Embryonic facial prominence (tissue), 1 donor: Measurements from ENCODE around the gene PNPLA2.

Experiments used
- DNase-seq: peaks from one replicate; pipeline ENCODE4 v3.0.0-alpha.2; 2016; ENCODE audit errors: extremely low spot score

PNPLA2 gene

DNA sequence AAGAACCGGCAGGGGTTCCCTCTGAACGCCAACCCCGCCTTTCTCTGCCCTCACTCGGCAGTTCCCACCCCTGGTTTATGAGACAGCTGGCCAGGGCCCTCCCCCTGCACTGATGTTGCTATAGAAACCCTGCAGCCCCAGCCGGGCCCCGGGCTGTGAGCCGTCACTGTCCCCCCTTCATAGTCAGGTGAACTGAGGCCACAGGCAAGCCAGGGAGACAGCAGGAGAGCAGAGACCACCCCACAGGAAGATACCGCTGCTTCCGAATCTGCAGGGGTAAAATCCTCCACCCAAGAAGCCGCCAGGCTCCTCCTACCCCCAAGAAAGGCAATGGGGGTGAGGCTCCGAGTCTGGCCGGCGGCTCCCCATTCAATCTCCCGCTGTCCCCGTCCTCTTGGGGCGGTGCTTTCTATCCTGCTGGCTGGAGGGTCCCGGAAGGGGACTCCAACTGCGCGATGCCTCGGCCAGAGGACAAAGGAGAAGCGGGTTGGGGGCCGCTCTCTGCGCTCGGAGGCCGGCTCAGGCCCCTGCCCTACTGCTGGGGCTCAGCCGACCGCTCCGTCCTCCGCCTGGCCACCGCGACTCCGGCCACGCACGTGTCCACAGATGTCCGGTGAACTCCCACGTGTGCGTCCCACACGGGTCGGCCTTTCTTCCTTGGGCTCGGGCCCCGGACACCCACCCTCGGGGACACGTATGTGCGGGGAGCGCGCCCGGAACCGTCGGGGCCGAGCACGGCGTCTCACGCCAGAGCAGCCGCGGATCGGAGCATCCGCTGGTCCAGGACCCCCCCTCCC is 21.2 kb upstream of the PNPLA2 start:
- peak; percentile 80 for DNase-seq

DNA sequence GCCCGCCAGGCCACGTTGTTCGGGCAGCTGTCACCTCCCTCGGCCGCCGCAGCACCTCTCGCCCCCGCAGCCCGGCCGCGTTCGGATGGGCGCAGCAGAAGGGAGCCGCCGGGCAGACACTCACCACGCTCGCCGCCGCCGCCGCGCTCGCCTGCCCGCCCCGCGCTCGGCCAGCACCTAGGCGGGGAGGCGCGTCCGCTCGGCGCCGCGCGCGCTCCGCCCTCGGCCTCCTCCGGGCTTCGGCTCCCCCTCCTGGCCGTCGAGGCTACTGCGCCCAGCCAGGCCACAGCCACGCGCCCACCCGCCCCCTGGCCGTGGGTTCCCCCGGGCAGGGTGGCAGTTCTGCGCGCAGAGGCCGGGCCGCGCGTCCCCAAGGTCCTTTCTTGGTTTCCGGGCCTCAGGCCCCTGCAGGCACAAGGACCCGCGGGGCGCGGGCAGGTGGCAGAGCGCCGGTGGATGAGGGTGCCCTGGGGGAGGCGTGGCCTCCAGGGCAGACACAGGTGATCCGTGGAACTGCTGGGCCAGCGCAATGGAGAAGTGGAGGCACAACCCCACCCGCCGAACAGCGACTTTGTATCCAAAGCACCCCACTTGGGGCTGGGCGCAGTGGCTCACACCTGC is 20.5 kb upstream of the PNPLA2 start, which contains the start of gene SLC25A22:
SLC25A22 (minus strand) TSS at position 189 of the 621 bp plus-strand sequence. CDS start 3,275 bp downstream, outside the sequence.
- peak; percentile 47 for DNase-seq

DNA sequence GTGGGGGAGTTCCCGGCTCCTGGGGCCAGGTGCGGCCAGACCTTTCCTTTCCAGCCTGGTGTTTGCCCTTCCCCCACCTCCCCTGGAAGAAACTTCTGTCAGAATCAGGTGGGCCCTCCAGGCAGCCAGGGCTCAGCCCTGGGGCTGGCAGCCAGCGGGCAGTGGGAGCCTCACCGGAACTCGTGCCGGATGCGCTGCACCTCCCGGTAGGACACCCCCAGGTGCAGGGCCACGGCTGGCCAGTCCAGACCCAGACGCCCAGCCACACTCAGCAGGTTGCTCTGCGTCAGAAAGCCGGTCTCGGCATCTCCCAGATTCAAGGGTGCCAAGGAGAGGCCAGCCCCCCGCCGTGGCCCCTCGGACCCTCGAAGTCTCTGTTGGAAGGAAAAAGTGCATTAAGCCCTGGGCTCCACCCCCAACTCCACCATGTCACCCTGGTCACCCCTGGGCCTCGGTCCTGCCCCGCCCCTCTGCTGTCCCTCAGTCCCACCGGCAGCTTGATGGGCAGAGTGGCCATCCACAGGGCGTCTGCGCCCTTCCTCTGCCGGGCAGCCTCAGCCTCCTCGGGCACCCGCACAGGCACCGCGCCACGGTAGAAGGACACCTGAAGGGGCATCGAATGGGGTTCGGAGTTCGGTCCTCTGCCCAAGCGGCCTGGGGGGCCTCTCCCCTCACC is 18.9 kb upstream of the PNPLA2 start:
- DNase-seq: no peak

DNA sequence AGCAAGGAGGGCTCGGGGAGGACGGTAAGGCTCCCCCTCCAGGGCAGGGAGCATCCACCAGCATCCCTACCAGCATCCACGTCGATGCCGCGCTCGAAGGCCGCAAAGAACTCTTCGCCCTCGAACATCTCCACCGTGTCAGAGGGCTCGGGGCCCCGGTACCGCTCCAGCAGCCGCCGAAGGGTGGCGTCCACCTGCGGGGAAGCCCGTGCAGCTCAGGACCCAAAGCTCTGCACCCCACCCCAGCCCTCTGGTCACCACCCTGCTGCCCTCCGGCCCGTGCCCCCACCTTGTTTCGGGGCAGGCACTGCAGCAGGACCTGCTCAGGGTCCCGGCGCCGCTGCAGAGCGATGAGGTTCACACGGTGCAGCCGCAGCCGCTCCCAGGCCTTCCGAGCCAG is 18.2 kb upstream of the PNPLA2 start:
- no peak for DNase-seq

DNA sequence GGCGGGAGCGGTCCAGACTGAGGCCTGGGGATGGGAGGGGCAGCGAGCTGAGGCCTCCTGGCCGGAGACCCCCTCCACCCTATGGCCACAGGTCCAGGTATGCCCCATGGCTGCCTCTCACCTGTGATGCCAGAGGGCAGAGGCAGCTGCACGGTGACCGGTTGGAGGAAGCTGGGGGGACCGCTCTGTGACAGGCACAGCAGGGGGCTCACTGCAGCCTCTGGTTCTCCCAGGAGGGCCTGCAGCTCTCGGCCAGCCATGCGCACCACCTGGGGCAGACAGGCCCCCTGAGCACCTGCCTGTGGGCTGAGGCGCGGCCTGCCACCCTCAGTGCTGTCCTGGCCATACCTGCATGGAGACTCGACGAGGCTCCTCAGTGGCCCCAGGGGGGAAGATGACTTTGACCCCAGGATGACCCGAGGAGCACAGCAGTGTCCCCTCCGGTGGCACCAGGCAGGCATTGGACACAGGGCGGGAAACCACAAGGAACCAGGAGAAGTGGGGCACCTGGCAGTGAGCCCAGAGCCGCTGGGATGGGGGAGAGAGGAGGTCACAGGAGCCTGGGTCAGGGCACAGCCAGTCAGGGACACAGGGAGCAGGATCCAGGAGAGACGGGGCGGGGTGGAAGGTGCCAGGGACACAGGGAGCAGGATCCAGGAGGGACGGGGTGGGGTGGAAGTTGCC is 17.5 kb upstream of the PNPLA2 start:
- DNase-seq: no peak

DNA sequence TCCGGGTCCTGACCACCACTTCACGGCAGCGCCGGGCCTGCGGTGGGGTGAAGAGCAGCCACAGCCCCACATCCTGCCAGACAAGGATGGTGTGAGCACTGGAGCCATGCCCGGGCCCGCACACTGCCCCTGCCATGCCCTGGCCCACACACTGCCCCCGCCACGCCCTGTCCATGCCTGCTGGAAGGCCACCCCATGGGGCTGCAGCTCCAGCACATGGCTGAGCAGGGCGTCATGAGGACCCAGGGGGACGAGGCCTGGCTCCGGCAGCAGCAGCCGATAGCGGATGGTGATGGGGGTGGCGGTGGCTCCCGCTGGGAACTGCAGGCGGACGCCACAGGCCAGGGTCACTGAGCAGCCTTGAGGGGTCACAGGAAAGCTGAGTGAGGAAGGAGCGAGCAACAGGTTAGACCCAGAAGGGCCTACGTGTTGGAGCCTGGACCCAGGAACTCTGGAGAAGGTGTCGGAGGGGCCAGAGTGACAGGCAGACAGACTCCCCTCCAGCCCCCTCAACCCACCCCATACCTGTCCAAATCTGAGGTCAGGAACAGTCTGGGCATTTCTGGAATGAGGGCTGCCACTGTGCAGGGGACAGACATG is 16.6 kb upstream of the PNPLA2 start:
- DNase-seq: no peak

DNA sequence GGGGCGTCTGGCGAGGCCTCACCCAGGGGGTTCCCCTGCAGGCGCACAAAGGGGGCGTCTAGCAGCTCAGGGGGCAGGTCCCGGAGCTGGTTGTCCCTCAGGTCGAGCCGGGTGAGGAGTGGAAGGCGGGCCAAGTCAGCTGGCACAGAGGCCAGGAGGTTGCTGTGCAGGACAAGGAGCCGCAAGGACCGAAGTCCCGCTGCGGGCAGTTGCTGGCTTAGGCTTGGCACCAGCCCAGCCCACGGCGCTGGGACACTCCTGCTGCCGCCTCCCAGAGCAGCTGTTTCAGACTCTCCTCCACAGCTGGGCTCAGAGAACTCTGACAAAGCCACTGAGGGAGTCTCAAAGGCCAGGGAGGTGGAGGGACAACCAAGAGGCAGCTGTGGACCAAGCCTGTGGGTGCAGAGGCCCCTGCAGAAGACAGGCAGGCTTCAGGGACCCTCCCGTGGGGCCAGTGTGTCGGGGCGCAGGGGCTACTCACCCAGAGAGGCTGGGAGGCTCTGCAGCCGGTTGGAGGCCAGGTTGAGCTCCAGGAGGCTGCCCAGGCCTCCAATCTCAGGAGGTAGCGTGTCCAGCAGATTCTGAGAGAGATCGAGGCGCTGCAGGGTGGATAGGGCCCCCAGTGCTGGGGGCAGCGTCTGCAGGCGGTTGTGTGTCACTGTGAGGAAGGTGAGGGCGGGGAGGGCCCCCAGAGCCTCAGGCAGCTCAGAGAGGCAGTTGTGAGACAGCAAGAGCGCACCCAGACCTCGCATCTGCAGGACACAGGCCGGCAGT is 15.8 kb upstream of the PNPLA2 start:
- DNase-seq: no peak

DNA sequence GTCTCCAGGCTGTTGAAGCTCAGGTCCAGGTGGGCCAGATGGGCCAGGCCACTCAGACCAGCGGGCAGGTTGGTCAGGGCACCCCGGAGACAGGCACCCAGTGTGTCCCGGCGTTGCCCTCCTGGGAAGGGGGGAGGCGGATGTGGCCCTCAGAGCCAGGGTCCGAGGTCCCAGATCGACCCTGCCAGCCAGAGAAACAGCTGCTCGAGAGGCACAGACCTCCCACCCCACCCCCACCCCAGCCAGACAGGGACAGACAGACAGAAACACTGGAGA is 15.3 kb upstream of the PNPLA2 start:
- no peak for DNase-seq

DNA sequence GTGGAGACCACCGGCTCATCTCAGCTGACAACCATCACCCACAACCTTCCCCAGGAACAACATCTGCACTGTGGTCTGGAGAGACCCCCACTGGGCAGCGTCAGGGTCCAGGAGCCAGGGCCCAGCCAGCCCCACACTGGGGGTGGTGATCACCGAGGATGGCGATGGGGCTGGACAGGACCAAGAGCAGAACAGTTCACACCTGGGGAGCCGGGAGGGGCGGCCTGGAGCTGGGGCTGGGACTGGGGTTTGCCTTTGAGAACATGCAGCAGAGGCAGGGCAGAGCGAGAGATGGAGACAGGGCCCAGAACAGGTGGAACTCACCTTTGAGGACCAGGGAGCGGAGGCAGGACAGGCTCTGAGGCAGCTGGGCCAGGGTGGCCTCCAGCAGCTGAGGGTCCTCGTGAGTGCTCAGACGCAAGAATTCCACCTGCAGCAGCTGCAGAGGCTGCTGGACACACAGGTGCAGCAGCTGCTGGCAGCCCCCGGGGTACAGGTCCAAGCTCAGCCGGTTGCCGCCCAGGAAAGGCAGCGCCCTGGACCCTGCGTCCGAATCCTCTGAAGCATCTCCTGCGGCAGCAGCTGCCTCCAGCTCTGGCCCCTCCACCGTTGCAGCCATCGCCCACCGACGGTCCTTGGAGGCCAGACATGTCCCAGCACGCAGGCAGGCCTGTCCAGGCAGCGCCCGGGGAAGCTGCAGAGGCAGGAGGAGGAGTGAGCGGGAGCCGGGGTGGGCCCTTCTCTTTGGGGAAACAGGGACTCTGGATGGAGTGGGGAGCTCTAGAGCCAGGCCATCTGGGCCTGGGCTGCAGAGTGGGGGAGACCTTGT is 14.7 kb upstream of the PNPLA2 start:
- no peak for DNase-seq

DNA sequence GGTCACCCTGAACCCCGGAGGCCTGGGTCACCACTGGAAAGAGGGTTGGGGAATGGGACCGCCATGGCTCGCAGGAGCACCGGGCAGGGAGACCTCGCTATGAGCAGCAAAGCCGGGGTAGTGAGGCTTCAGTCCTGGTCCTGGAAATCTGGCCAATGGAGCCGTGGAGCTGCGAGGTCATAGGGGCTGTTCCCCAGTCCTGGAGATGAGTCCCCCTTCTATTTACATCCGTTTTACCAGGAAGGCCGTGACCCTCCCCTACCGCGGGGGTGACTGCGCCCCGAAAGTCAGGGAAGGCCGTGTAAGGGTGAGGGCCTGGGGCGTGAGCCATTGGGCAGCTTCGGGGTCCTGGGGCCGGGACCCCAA is 14.1 kb upstream of the PNPLA2 start:
- DNase-seq: no peak

DNA sequence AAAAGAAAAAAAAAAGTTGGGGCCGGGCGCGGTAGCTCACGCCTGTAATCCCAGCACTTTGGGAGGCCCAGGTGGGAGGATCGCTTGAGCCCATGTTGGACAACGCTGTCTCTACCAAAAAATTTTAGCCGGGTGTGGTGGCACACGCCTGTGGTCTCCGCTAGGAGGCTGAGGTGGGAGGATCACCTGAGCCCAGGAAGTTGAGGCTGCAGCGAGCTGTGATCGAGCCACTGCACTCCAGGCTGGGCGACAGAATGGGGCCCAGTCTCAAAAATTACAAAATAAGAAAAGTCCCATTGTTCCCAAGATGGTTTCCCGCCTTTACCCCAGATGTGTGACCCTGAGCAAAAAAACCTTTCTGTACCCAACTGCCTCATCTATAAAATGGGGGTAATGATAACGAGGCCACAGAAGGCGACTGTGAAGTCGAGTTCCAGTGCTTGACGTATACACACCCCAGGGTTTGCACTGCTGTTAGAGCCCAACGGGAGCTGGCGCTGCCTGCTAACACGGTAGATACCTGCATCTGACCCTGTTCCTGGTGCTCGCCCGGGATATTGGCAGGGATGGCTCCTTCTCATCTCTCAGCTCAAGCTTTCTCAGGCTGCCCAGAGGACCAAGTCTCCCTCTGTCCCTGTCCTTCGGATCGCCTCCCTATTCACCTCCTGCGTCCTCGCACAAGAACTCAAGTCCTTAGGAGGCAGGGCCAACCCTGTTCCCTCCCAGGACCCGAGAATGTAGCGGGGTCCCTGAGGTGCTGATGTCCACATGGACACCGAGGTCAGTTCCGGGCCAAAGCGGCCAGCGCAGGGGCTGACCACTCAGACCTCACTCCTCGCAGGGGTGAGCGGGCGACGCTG is 10.1 kb upstream of the PNPLA2 start:
- no peak for DNase-seq

DNA sequence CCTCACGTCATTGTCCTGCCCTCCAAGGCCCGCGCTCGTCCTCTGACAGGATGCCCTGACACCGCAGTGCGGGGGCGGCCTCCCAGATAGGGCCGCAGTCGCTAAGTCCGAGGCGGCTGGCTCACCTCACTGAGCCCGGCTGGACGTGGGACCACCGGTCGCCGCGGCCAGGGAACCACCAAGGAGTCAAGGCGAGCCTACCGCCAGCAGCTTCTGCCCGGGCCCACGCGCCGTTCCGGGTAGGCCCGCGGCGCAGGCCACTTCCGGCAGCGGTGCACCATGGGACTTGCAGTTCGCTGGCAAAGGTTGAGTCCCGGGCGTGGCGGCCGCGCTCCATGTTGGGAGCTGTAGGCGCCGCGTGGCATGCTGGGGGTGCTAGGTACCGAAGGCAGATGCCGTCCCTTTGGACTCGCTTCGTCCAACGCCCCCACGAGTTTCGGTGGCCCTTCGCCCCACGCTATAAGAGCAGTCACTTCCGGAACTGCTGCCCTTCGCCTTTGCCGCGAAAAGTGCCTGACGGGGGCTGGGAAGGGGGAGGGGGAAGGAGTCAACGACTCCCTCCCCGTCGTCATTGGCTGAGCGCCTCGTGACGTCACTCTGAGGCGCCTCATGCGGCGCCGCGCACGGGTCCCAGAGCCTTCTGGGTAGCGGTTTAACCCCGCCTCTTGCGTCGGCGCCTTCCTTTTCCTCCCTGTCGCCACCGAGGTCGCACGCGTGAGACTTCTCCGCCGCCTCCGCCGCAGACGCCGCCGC is 9.3 kb upstream of the PNPLA2 start, which contains the start of gene RPLP2:
RPLP2 (plus strand) TSS at position 681 of the 753 bp plus-strand sequence. CDS start 268 bp downstream, outside the sequence.
- DNase-seq: peak; percentile 91

DNA sequence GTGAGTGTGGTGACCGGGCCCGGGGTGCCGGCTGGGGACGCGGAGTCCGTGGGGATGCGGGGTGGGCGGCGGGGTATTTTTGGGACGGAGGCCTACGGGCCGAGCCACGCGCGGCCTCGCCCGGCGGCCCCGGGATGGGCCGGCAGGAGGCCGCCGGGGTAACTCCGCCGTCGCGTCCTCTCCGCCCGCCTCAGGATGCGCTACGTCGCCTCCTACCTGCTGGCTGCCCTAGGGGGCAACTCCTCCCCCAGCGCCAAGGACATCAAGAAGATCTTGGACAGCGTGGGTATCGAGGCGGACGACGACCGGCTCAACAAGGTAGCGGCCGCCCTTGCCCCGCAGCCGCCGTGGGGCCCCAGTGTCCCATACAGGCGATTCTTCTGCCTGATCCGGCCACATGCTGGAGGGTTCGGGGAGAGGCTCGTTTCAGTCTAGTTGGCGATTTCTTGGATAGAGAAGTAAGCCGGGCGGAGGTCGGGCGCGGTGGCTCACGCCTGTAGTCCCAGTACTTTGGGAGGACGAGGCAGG is 8.6 kb upstream of the PNPLA2 start:
- DNase-seq: no peak

DNA sequence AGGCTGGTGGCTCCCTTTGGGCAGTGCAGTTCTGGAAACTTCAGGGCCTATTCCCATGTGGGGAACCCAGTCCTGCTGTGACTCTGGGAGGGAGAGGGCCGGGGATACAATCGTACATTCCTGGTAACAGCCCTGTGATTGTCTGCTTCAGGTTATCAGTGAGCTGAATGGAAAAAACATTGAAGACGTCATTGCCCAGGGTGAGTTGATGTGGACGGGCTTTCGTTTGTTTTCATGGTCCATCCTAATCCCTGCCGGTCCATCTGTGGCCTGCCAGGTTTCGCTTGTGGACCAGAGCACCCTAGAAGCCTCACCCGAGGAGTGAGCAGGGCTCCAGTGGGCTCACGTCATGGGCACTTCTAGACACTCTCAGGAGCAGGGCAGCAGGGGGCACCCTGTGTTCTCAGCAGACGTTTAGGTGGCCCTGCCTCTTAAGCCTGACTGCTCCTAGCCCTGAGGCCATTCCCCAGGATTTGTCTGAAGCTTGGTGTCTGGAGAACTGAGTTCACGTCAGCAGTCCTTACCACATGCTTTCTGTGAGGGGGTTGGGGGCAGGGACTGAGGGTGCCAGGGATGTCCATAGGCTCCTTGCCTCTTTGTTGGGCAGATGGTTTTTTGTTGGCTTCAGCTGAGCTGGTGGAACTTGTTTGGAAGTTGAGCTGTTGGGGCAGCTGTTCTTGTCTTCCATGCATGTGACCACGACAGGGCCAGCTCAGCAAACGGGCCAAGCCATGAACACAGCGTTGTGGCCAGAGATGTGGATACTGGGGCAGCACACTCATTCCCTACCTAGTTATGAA is 7.1 kb upstream of the PNPLA2 start:
- DNase-seq: no peak

DNA sequence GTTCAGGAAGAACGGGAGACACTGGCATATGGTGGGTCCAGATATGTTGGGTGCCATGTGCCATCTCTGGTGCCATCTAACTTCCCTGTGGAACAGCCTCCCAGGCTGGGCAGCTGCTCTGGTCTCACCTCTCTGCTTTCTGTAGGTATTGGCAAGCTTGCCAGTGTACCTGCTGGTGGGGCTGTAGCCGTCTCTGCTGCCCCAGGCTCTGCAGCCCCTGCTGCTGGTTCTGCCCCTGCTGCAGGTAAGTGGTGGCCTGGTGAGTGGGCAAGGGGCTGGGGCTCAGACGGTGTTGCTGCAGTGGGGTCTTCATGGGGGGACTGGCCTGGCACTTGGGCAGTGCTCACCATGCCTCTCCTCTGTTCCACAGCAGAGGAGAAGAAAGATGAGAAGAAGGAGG is 6.3 kb upstream of the PNPLA2 start:
- no peak for DNase-seq

DNA sequence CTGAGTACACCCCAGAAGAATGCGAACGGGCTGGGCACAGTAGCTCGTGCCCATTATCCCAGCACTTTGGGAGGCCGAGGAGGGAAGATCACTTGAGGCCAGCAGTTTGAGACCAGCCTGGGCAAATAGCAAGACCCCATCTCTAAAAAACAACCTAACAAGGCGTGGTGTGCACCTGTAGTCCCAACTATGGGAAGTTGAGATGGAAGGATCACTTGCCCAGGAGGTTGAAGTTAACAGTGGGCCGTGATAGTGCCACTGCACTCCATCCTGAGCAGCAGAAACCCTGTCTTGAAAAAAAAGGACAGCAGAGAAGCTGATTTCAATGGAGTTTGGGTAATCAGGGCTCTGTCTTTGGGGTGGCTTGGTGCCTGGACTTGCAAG is 5.7 kb upstream of the PNPLA2 start:
- DNase-seq: no peak

DNA sequence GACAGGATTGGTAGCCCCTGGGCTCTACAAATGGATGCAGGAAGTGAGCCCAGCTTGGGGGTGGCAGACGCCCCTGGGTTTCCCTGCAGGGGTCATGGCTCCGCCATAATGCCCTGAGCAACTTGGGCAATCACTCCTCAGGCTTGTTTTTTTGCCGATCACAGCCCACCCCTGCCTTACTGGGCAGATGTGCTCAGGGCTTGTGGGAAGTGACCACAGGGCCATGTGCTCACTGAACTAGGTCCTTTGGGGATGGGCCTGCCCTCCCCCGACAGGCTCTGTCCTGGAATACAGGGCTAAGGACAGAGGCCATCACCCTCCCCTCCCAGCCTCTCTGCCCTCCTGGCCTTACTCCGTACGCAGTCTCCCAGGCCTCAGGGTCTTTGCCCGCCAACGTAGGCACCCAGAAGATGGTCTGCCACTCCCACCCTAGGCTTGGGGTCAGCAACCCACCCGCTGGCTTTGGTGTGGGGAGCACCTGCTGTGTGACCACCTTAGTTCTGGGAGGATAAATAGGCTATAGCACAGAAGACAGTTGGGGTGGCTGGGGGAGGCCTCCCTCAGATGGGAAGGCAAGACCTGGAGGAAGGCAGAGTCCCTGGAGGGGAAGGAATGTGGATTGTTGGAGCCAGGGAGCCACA is 5.1 kb upstream of the PNPLA2 start:
- no peak for DNase-seq
